Psoas muscle (tissue), 8 donors: Measurements from ENCODE around the gene GATA5. TPM values are rescaled to one million over a fixed set of nuclear protein-coding genes. Genes with fewer than 3 reads are reported as not detected.

Experiments
- ATAC-seq, 4 donors: fragments of 200-7000 bp; cut with Tn5 transposase; one replicate each; pipeline ENCODE4 v1.9.1; 2020; ENCODE audit warnings: moderate library complexity in 3 of 4, mild to moderate bottlenecking in 2 of 4
- DNase-seq, 2 donors: peaks; one replicate each; pipeline ENCODE4 v3.0.0-alpha.2; 2020
- H3K27ac ChIP-seq: fragments of 200-600 bp; one replicate; pipeline ENCODE4 v1.8.0; 2022
- H3K27me3 ChIP-seq, 3 donors: fragments of 200-600 bp in 1 of 3; one replicate each; pipeline versions ENCODE4 v1.6.1 to v1.8.0; 2013 to 2022; ENCODE audit warnings: low read length in 2 of 3, mild to moderate bottlenecking in 2 of 3, moderate library complexity in 1 of 3; ENCODE audit not compliant: insufficient read depth in 3 of 3
- H3K36me3 ChIP-seq, 2 donors: fragments of 200-600 bp in 1 of 2; one replicate each; pipeline versions ENCODE4 v1.6.1 to v1.8.0; 2013 to 2022; ENCODE audit warnings: low read depth in 1 of 2, mild to moderate bottlenecking in 1 of 2, moderate library complexity in 1 of 2; ENCODE audit not compliant: insufficient read depth in 1 of 2
- H3K4me1 ChIP-seq: fragments of 200-600 bp; one replicate; pipeline ENCODE4 v1.8.0; 2022
- H3K4me3 ChIP-seq: fragments of 200-600 bp; one replicate; pipeline ENCODE4 v1.8.0; 2022; ENCODE audit warnings: mild to moderate bottlenecking
- H3K9me3 ChIP-seq: fragments of 200-600 bp; one replicate; pipeline ENCODE4 v1.8.0; 2022
- CTCF ChIP-seq: fragments of 200-600 bp; IDR thresholded peaks from one replicate; pipeline ENCODE4 v1.8.0; 2022; ENCODE audit warnings: antibody characterized with exemption
- WGBS, 3 donors: extraction: QIAGEN DNeasy Blood & Tissue Kit; methylation state at CpG; one replicate each; pipeline versions ENCODE4 v1.1.6 to v1.1.7; 2013; 5-methylcytosine and 5-hydroxymethylcytosine counted together
- intact Hi-C, 2 donors: fragments of 100-400 bp; cut with DNase I; formaldehyde crosslinking; loops; one replicate each; pipeline versions ENCODE4 v1.11.0 to v1.14.2; 2022
- polyA plus RNA-seq, 3 donors: library from polyadenylated mRNA; stranded (reverse); fragments of 200-250 nt; gene quantifications; one replicate each; pipeline ENCODE4 v1.2.3, GENCODE V29; 2013
- total RNA-seq, 4 donors: library from RNA; stranded (reverse); fragmentation: NEBNext Ultra II Directional in 2 of 4; extraction: Animal tissue kit (Norgen Biotek cat#: 25700) in 2 of 4; gene quantifications; one replicate each; pipeline versions ENCODE4 v1.2.1 to v1.2.4, GENCODE V29; 2021 to 2023
- donor health status: healthy with polysubstance abuse.
- donor health status: DM: no; HTN: no; CAD: no; lungs with moderate emphysema.
- donor health status: Bipolar disorder and iron deficiency.
- donor health status: healthy.
- donor health status: DM: yes; HTN: yes; CAD: no.
- donor health status: DM: no; HTN: no; CAD: no.
- donor health status: DM: no; HTN: no; CAD: no.
- donor health status: DM: yes; HTN: yes; CAD: no.

The GATA5 gene
- total and polyA plus RNA-seq, 7 donors, result 0.01 to 0.14 (median 0.08) TPM; not detected in 3

- ATAC-seq (peak in 1 of 4 donors; percentile 10), DNase-seq (no peak)
- H3K27ac ChIP-seq, result peak overlapping the region; percentile 50
- no peak overlapping the region for H3K4me3 ChIP-seq
- H3K36me3 ChIP-seq, result no peaks in the 10 kb centered on the region
- TF ChIP-seq CTCF, result no peak
- no peaks in the 10 kb centered on the region for H3K9me3 ChIP-seq
- WGBS, 3 donors, result 82 to 87% (median 84%) methylated on average over 13 of the region's 13 CpGs
- peaks cover 0 to 3% (median 0%) of the 10 kb centered on the region in 3 donors for H3K27me3 ChIP-seq
- H3K4me1 ChIP-seq, result peaks cover 31% of the 10 kb centered on the region
- intact Hi-C loops, result loop anchor here (2.0 to 5.0 kb wide), 5 partner anchors 50 to 305 kb away; no protein-coding TSS in a partner anchor
Measured at GRCh38 chr20:62501801-62502495, 26.2 kb upstream of the GATA5 start.

GRCh38 chr20:62500237-62500864 lies 24.6 kb upstream of the GATA5 start:
- H3K27ac ChIP-seq, result peak overlapping the region; percentile 63
- H3K4me1 ChIP-seq, result peaks cover 44% of the 10 kb centered on the region

GRCh38 chr20:62499758-62500236 lies 24.0 kb upstream of the GATA5 start:
- Histone ChIP-seq H3K9me3 (no peaks in the 10 kb centered on the region), H3K4me3 (no peak overlapping the region), H3K27ac (peak overlapping the region; percentile 63), H3K27me3 (peaks cover 0 to 3% (median 0%) of the 10 kb centered on the region in 3 donors), H3K36me3 (no peaks in the 10 kb centered on the region), H3K4me1 (peaks cover 44% of the 10 kb centered on the region)
- peak in 3 of 4 donors; percentile 3 to 24 (median 4) for ATAC-seq
- intact Hi-C loops, result loop anchor here (1.0 to 10.0 kb wide), 7 partner anchors 53 to 308 kb away; partner anchors contain the start of gene ADRM1 (in 1 of the 2)
- TF ChIP-seq CTCF, result no peak
- DNase-seq, result no peak
- WGBS, 3 donors, result 42 to 62% (median 50%) methylated on average over 21 of the region's 21 CpGs

More at GRCh38 chr20:62500237-62500864, 24.6 kb upstream of the GATA5 start:
- Histone ChIP-seq H3K36me3 (no peaks in the 10 kb centered on the region), H3K27me3 (peaks cover 0 to 3% (median 0%) of the 10 kb centered on the region in 3 donors), H3K4me3 (no peak overlapping the region), H3K9me3 (no peaks in the 10 kb centered on the region)
- intact Hi-C loops, result loop anchor here (1.0 to 5.0 kb wide), 6 partner anchors 52 to 307 kb away; no protein-coding TSS in a partner anchor
- ATAC-seq, result peak; percentile 68 to 80 (median 77)
- peak; percentile 84 to 93 for DNase-seq
- 24 to 27% (median 24%) methylated on average over 26 of the region's 26 CpGs for WGBS, 3 donors
- peak; percentile 75 for TF ChIP-seq CTCF

- Histone ChIP-seq H3K4me1 (peaks cover 51% of the 10 kb centered on the region), H3K27me3 (peaks cover 0 to 3% (median 0%) of the 10 kb centered on the region in 3 donors), H3K9me3 (no peaks in the 10 kb centered on the region), H3K27ac (no peak overlapping the region), H3K36me3 (no peaks in the 10 kb centered on the region), H3K4me3 (no peak overlapping the region)
- 83 to 100% (median 86%) methylated on average over 4 to 6 of the region's 6 CpGs for WGBS, 3 donors
- ATAC-seq (no peak), DNase-seq (no peak)
- intact Hi-C loops, result loop anchor here in 1 of 2 donors (10.0 kb wide), 1 partner anchor 194 kb away; the partner anchor contains the start of gene ADRM1
- TF ChIP-seq CTCF, result no peak
Measured at GRCh38 chr20:62498874-62499273, 23.1 kb upstream of the GATA5 start.
